Liver (tissue), 3 donors: ENCODE results near the gene ZNF205.

Source experiments
- RAD21 ChIP-seq, 2 donors: IDR thresholded peaks; 2 replicates each; pipeline ENCODE4 v1.6.1; 2016; ENCODE audit warnings: antibody characterized with exemption in 2 of 2, mild to moderate bottlenecking in 2 of 2
- SP1 ChIP-seq: IDR thresholded peaks from 2 replicates; pipeline ENCODE4 v1.6.1; 2018; ENCODE audit warnings: antibody characterized with exemption, mild to moderate bottlenecking
- TAF1 ChIP-seq: conservative IDR thresholded peaks from 2 replicates; pipeline ENCODE4 v1.6.1; 2016; ENCODE audit warnings: antibody characterized with exemption, mild to moderate bottlenecking
- YY1 ChIP-seq: IDR thresholded peaks from 2 replicates; pipeline ENCODE4 v1.6.1; 2016; ENCODE audit warnings: antibody characterized with exemption, mild to moderate bottlenecking
- TF ChIP-seq, protein P1 (sequence below): fragments of 150-350 bp; IDR thresholded peaks from 2 replicates; pipeline ENCODE4 v1.5.1; 2017; ENCODE audit warnings: improper control_type of control experiment, low read depth, low read length; ENCODE audit not compliant: missing input control
- TF ChIP-seq, protein P2 (sequence below): IDR thresholded peaks from 2 replicates; pipeline ENCODE4 v1.6.1; 2016; ENCODE audit warnings: antibody characterized with exemption
- TF ChIP-seq, protein P3 (sequence below): IDR thresholded peaks from 2 replicates; pipeline ENCODE4 v1.6.1; 2016; ENCODE audit warnings: antibody characterized with exemption, mild to moderate bottlenecking
- TF ChIP-seq, protein P4 (sequence below): IDR thresholded peaks from 2 replicates; pipeline ENCODE4 v1.6.1; 2016; ENCODE audit warnings: antibody characterized with exemption
- TF ChIP-seq, protein P5 (sequence below): IDR thresholded peaks from 2 replicates; pipeline ENCODE4 v1.6.1; 2016; ENCODE audit warnings: antibody characterized with exemption
- donor health status: healthy.
- donor health status: healthy.

DNA sequence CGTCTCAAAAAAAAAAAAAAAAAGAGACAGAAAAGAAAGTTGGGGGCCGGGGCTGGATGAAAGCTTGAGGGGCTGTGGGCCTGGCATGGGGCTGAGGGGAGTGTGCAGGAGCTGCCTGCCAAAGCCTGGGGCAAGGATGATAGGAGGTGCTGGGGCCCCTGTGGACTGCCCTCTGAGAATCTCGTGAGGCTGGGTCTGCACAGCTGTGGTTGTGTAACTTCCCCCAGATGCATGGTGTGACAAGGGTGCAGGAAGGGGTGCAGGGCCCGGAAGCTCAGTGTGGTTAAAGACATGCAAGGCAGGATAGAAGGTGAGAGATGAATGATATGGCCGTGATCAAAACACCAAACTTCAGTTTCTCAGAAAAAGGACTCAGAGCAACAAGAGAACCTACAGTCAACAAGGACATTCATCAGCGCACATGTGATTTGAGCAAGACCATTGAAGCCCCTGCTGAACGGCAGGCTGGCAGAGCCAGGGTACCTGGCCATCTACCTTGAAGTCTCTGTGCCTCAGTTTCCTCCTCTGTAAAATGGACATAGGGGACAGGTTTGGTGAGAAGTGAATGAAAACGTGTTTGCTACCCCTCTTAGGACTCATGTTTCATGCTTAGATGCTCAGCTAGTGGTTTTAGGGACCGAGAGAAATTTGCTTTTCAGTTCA lies 37.4 kb upstream of the ZNF205 start:
- TF ChIP-seq, protein P1, sequence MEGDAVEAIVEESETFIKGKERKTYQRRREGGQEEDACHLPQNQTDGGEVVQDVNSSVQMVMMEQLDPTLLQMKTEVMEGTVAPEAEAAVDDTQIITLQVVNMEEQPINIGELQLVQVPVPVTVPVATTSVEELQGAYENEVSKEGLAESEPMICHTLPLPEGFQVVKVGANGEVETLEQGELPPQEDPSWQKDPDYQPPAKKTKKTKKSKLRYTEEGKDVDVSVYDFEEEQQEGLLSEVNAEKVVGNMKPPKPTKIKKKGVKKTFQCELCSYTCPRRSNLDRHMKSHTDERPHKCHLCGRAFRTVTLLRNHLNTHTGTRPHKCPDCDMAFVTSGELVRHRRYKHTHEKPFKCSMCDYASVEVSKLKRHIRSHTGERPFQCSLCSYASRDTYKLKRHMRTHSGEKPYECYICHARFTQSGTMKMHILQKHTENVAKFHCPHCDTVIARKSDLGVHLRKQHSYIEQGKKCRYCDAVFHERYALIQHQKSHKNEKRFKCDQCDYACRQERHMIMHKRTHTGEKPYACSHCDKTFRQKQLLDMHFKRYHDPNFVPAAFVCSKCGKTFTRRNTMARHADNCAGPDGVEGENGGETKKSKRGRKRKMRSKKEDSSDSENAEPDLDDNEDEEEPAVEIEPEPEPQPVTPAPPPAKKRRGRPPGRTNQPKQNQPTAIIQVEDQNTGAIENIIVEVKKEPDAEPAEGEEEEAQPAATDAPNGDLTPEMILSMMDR = no peak
- TF ChIP-seq, protein P2, sequence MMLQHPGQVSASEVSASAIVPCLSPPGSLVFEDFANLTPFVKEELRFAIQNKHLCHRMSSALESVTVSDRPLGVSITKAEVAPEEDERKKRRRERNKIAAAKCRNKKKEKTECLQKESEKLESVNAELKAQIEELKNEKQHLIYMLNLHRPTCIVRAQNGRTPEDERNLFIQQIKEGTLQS = no peak
- TF ChIP-seq, protein P3, sequence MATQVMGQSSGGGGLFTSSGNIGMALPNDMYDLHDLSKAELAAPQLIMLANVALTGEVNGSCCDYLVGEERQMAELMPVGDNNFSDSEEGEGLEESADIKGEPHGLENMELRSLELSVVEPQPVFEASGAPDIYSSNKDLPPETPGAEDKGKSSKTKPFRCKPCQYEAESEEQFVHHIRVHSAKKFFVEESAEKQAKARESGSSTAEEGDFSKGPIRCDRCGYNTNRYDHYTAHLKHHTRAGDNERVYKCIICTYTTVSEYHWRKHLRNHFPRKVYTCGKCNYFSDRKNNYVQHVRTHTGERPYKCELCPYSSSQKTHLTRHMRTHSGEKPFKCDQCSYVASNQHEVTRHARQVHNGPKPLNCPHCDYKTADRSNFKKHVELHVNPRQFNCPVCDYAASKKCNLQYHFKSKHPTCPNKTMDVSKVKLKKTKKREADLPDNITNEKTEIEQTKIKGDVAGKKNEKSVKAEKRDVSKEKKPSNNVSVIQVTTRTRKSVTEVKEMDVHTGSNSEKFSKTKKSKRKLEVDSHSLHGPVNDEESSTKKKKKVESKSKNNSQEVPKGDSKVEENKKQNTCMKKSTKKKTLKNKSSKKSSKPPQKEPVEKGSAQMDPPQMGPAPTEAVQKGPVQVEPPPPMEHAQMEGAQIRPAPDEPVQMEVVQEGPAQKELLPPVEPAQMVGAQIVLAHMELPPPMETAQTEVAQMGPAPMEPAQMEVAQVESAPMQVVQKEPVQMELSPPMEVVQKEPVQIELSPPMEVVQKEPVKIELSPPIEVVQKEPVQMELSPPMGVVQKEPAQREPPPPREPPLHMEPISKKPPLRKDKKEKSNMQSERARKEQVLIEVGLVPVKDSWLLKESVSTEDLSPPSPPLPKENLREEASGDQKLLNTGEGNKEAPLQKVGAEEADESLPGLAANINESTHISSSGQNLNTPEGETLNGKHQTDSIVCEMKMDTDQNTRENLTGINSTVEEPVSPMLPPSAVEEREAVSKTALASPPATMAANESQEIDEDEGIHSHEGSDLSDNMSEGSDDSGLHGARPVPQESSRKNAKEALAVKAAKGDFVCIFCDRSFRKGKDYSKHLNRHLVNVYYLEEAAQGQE = no peak
- no peak for TF ChIP-seq YY1
- TF ChIP-seq RAD21 (IDR thresholded peaks at IDR 0.05) = no peak
- no peak for TF ChIP-seq TAF1
- TF ChIP-seq SP1 = no peak
- TF ChIP-seq, protein P4, sequence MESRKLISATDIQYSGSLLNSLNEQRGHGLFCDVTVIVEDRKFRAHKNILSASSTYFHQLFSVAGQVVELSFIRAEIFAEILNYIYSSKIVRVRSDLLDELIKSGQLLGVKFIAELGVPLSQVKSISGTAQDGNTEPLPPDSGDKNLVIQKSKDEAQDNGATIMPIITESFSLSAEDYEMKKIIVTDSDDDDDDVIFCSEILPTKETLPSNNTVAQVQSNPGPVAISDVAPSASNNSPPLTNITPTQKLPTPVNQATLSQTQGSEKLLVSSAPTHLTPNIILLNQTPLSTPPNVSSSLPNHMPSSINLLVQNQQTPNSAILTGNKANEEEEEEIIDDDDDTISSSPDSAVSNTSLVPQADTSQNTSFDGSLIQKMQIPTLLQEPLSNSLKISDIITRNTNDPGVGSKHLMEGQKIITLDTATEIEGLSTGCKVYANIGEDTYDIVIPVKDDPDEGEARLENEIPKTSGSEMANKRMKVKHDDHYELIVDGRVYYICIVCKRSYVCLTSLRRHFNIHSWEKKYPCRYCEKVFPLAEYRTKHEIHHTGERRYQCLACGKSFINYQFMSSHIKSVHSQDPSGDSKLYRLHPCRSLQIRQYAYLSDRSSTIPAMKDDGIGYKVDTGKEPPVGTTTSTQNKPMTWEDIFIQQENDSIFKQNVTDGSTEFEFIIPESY = no peak
- TF ChIP-seq, protein P5, sequence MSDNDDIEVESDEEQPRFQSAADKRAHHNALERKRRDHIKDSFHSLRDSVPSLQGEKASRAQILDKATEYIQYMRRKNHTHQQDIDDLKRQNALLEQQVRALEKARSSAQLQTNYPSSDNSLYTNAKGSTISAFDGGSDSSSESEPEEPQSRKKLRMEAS = no peak
